NCI-H524 treated with DMSO at 0.1 percent for 48 hours (cell line): ENCODE data around the gene LZTS2.
A peak's percentile ranks its signal among the peaks of the same experiment; 100 is the strongest.
"Not testable (repeated sequence)": the region's sequence is repeated elsewhere in the genome, so short reads cannot be mapped to it uniquely, and the experiment has no call there.

ENCODE experiments used
- DNase-seq: peaks from one replicate; lab custom pipeline; 2025; lab: John Stamatoyannopoulos, UW

The LZTS2 gene

GRCh38 chr10:101033276-101033675 is 33.7 kb downstream of the LZTS2 start:
- DNase-seq: no peak

GRCh38 chr10:101034404-101034803 is 34.8 kb downstream of the LZTS2 start:
- not testable (repeated sequence) for DNase-seq

GRCh38 chr10:101035314-101035713 is 35.7 kb downstream of the LZTS2 start:
- DNase-seq: no peak

- DNase-seq: no peak
Measured at GRCh38 chr10:101035916-101036702, 36.5 kb downstream of the LZTS2 start.

- DNase-seq: no peak
Measured at GRCh38 chr10:101036726-101037125, 37.1 kb downstream of the LZTS2 start.

- DNase-seq: no peak
Measured at GRCh38 chr10:101038484-101038883, 38.9 kb downstream of the LZTS2 start.

- DNase-seq: no peak
Measured at GRCh38 chr10:101040061-101040460, 40.5 kb downstream of the LZTS2 start.

- DNase-seq: no peak
Measured at GRCh38 chr10:101040851-101041250, 41.2 kb downstream of the LZTS2 start.

GRCh38 chr10:101041252-101041761 is 41.7 kb downstream of the LZTS2 start:
- no peak for DNase-seq

- no peak for DNase-seq
Measured at GRCh38 chr10:101042118-101042517, 42.5 kb downstream of the LZTS2 start.

GRCh38 chr10:101042667-101043362 is 43.2 kb downstream of the LZTS2 start:
- DNase-seq: peak; percentile 33

- no peak for DNase-seq
Measured at GRCh38 chr10:101043363-101043707, 43.7 kb downstream of the LZTS2 start.

- DNase-seq: no peak
Measured at GRCh38 chr10:101044117-101044516, 44.5 kb downstream of the LZTS2 start.

GRCh38 chr10:101046332-101047238 is 47.0 kb downstream of the LZTS2 start:
- no peak for DNase-seq

- DNase-seq: no peak
Measured at GRCh38 chr10:101047268-101047667, 47.7 kb downstream of the LZTS2 start.

GRCh38 chr10:101047961-101048892 is 48.6 kb downstream of the LZTS2 start:
- no peak for DNase-seq

- DNase-seq: no peak
Measured at GRCh38 chr10:101050208-101051069, 50.8 kb downstream of the LZTS2 start.

- DNase-seq: no peak
Measured at GRCh38 chr10:101052285-101052684, 52.7 kb downstream of the LZTS2 start.

- no peak for DNase-seq
Measured at GRCh38 chr10:101053516-101053915, 53.9 kb downstream of the LZTS2 start.

GRCh38 chr10:101054351-101054750 is 54.7 kb downstream of the LZTS2 start:
- no peak for DNase-seq
